ENCODE measurements around the gene PLSCR1.
"Not testable (repeated sequence)": the region's sequence is repeated elsewhere in the genome, so short reads cannot be mapped to it uniquely, and the experiment has no call there.

Gene PLSCR1

GRCh38 chr3:146547235-146547835 lies 2.9 kb upstream of the PLSCR1 start:
- no peak for DNase-seq

GRCh38 chr3:146546366-146546965 lies 2.1 kb upstream of the PLSCR1 start:
- DNase-seq = no peak

- DNase-seq = no peak
Observed at GRCh38 chr3:146544929-146545528, 622 bp upstream of the PLSCR1 start.

GRCh38 chr3:146543461-146544001 lies 876 bp downstream of the PLSCR1 start:
- no peak for DNase-seq

GRCh38 chr3:146542978-146543377 lies 1.4 kb downstream of the PLSCR1 start:
- DNase-seq = no peak

- peak; percentile 19 for DNase-seq
Observed at GRCh38 chr3:146542179-146542578, 2.2 kb downstream of the PLSCR1 start.

GRCh38 chr3:146540978-146541377 lies 3.4 kb downstream of the PLSCR1 start:
- DNase-seq = no peak

GRCh38 chr3:146540236-146540635 lies 4.2 kb downstream of the PLSCR1 start:
- DNase-seq = peak; percentile 22

GRCh38 chr3:146539315-146539714 lies 5.1 kb downstream of the PLSCR1 start:
- DNase-seq = no peak

- DNase-seq = no peak
Observed at GRCh38 chr3:146537603-146538002, 6.8 kb downstream of the PLSCR1 start.

GRCh38 chr3:146536681-146537080 lies 7.7 kb downstream of the PLSCR1 start:
- DNase-seq = no peak

- DNase-seq = no peak
Observed at GRCh38 chr3:146532406-146532805, 12.0 kb downstream of the PLSCR1 start.

- DNase-seq = no peak
Observed at GRCh38 chr3:146530609-146531008, 13.8 kb downstream of the PLSCR1 start.

- no peak for DNase-seq
Observed at GRCh38 chr3:146529021-146529420, 15.4 kb downstream of the PLSCR1 start.

GRCh38 chr3:146524961-146525360 lies 19.4 kb downstream of the PLSCR1 start:
- no peak for DNase-seq

GRCh38 chr3:146523531-146523930 lies 20.9 kb downstream of the PLSCR1 start:
- DNase-seq = no peak

GRCh38 chr3:146522174-146523158 lies 21.9 kb downstream of the PLSCR1 start:
- not testable (repeated sequence) for DNase-seq

GRCh38 chr3:146521394-146521793 lies 23.0 kb downstream of the PLSCR1 start:
- DNase-seq = no peak

- no peak for DNase-seq
Observed at GRCh38 chr3:146519810-146520209, 24.6 kb downstream of the PLSCR1 start.

- DNase-seq = no peak
Observed at GRCh38 chr3:146517684-146518435, 26.5 kb downstream of the PLSCR1 start.

GRCh38 chr3:146513386-146514051 lies 30.9 kb downstream of the PLSCR1 start:
- no peak for DNase-seq

Data from activated CD4-positive, alpha-beta T cell treated with anti-CD3 and anti-CD28 coated beads, Interleukin-2, Interleukin-6, amounts not matched to agents 100 ng/mL and 50 ng/mL, durations not matched to agents 16 hours and 8 hours (primary cell).